Measurements from ENCODE around the gene ZNRF3.

- no peak for TF ChIP-seq CTCF (IDR thresholded peaks at IDR 0.05)
- TF ChIP-seq POLR2A (IDR thresholded peaks at IDR 0.05) = no peak
Observed at GRCh38 chr22:29014293-29014692, 130.9 kb downstream of the ZNRF3 start.
